CD4-positive, alpha-beta memory T cell (primary cell): ENCODE data around the gene MRGPRX1. TPM values are rescaled to one million over a fixed set of nuclear protein-coding genes. Genes with fewer than 3 reads are reported as not detected.
"Not testable (repeated sequence)": the region's sequence is repeated elsewhere in the genome, so short reads cannot be mapped to it uniquely, and the experiment has no call there.

ENCODE experiments used
- CTCF ChIA-PET: fragments of 350-600 bp; sonication (Branson Sonifier 250); formaldehyde crosslinking; loops from one replicate; lab custom pipeline; 2021; ENCODE audit warnings: inconsistent platforms; ENCODE audit not compliant: partially characterized antibody; lab: Charles Lee
- POLR2A ChIA-PET: fragments of 350-600 bp; sonication (Branson Sonifier 250); formaldehyde crosslinking; loops from one replicate; lab custom pipeline; 2021; ENCODE audit not compliant: partially characterized antibody; lab: Charles Lee
- DNase-seq, 5 donors: peaks; one replicate each; pipeline versions ENCODE4 v3.0.0 to v3.0.0-alpha.2; 2020 to 2022; ENCODE audit warnings: mixed read lengths in 1 of 5
- H3K27ac ChIP-seq: one replicate; pipeline ENCODE4 v1.7.0; 2013; ENCODE audit warnings: low read depth, low read length
- H3K27me3 ChIP-seq: 2 replicates; pipeline ENCODE4 v1.7.0; 2013; ENCODE audit warnings: mild to moderate bottlenecking, low read length, moderate library complexity; ENCODE audit not compliant: insufficient read depth
- H3K36me3 ChIP-seq: 2 replicates; pipeline ENCODE4 v1.7.0; 2013; ENCODE audit warnings: mild to moderate bottlenecking, low read length, moderate library complexity; ENCODE audit not compliant: insufficient read depth
- H3K4me1 ChIP-seq: 2 replicates; pipeline ENCODE4 v1.7.0; 2013; ENCODE audit warnings: mild to moderate bottlenecking, low read length, moderate library complexity; ENCODE audit not compliant: insufficient read depth
- H3K4me3 ChIP-seq, 2 donors: one replicate each; pipeline ENCODE4 v1.7.0; 2013; ENCODE audit warnings: low read length in 2 of 2, mild to moderate bottlenecking in 1 of 2
- H3K9me3 ChIP-seq, 2 donors: one replicate each; pipeline ENCODE4 v1.7.0; 2013; ENCODE audit warnings: low read length in 2 of 2, control low read depth in 1 of 2; ENCODE audit not compliant: control insufficient read depth in 1 of 2
- H3K27ac Mint-ChIP-seq, 7 donors: one replicate each; pipeline ENCODE4 v1.8.0; 2020 to 2021; ENCODE audit warnings: mixed read lengths in 7 of 7, mild to moderate bottlenecking in 6 of 7, inconsistent platforms in 3 of 7, moderate library complexity in 3 of 7
- H3K27me3 Mint-ChIP-seq, 2 donors: one replicate each; pipeline ENCODE4 v1.8.0; 2020 to 2021; ENCODE audit warnings: mixed read lengths in 2 of 2
- H3K36me3 Mint-ChIP-seq, 2 donors: one replicate each; pipeline ENCODE4 v1.8.0; 2020 to 2021; ENCODE audit warnings: mixed read lengths in 2 of 2, inconsistent platforms in 1 of 2, mild to moderate bottlenecking in 1 of 2
- H3K4me1 Mint-ChIP-seq, 4 donors: one replicate each; pipeline ENCODE4 v1.8.0; 2020 to 2021; ENCODE audit warnings: mixed read lengths in 4 of 4, mild to moderate bottlenecking in 1 of 4
- H3K4me3 Mint-ChIP-seq, 8 donors: one replicate each; pipeline ENCODE4 v1.8.0; 2020 to 2021; ENCODE audit warnings: mixed read lengths in 8 of 8, mild to moderate bottlenecking in 7 of 8, moderate library complexity in 6 of 8, inconsistent platforms in 3 of 8
- H3K9me3 Mint-ChIP-seq, 8 donors: one replicate each; pipeline ENCODE4 v1.8.0; 2020 to 2021; ENCODE audit warnings: mixed read lengths in 8 of 8, mild to moderate bottlenecking in 5 of 8, inconsistent platforms in 3 of 8, moderate library complexity in 1 of 8
- intact Hi-C: fragments of 100-400 bp; cut with micrococcal nuclease; formaldehyde crosslinking; loops from one replicate; pipeline ENCODE4 v1.15.1; 2023
- polyA plus RNA-seq, 2 donors: library from polyadenylated mRNA; unstranded; fragments of 300-500 nt; fragmentation: Illumina TruSeq; gene quantifications; one replicate each; pipeline ENCODE4 v1.2.3, GENCODE V29; 2021
- total RNA-seq, 2 experiments: library from RNA; stranded (reverse); gene quantifications; one replicate each; pipeline ENCODE4 v1.2.3, GENCODE V29; 2021

MRGPRX1 gene
- total and polyA plus RNA-seq, 4 experiments from 2014 or later: not detected

DNA sequence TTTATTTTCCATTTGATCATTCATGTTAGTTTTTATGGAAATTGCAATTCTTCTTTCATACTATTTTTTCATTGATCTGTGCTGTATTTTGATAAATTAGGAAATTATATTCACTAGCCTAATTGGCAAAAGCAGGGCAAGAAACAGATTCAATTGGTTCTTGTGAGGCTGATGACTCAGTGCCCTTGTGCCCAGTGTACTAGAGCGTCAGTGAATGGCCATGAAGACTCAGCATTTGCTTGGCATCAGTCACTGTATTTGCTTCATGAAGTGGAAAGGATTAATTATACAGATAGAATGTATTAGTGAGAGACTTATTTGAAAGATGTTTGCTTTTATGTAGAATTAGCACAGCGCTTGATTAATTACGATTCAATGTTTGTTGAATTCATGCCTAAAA is 31.8 kb downstream of the MRGPRX1 start:
- Mint-ChIP-seq H3K4me1 (no peaks in the 10 kb centered on the region), H3K27ac (no peak overlapping the region), H3K4me3 (no peak overlapping the region), H3K27me3 (peaks cover 8 to 18% of the 10 kb centered on the region in 2 donors), H3K9me3 (peaks cover 0 to 5% (median 0%) of the 10 kb centered on the region in 8 donors), H3K36me3 (no peaks in the 10 kb centered on the region)
- intact Hi-C loops: no loop called here
- ChIA-PET POLR2A (no interaction called here), CTCF (no interaction called here)
- Histone ChIP-seq H3K27ac (no peak overlapping the region), H3K9me3 (no peaks in the 10 kb centered on the region), H3K4me1 (no peaks in the 10 kb centered on the region), H3K27me3 (no peaks in the 10 kb centered on the region), H3K4me3 (no peak overlapping the region), H3K36me3 (no peaks in the 10 kb centered on the region)
- DNase-seq: no peak

- H3K4me3 ChIP-seq, H3K36me3 Mint-ChIP-seq, H3K4me1 Mint-ChIP-seq, H3K4me1 ChIP-seq, H3K4me3 Mint-ChIP-seq, H3K9me3 Mint-ChIP-seq, CTCF ChIA-PET, H3K27ac ChIP-seq, H3K27me3 ChIP-seq, DNase-seq, H3K27ac Mint-ChIP-seq, POLR2A ChIA-PET, H3K9me3 ChIP-seq, H3K36me3 ChIP-seq, intact Hi-C loops: not testable (repeated sequence)
- H3K27me3 Mint-ChIP-seq: peaks cover 29 to 45% of the 10 kb centered on the region in 2 donors
Measured at GRCh38 chr11:18900637-18901036, 38.6 kb downstream of the MRGPRX1 start.

DNA sequence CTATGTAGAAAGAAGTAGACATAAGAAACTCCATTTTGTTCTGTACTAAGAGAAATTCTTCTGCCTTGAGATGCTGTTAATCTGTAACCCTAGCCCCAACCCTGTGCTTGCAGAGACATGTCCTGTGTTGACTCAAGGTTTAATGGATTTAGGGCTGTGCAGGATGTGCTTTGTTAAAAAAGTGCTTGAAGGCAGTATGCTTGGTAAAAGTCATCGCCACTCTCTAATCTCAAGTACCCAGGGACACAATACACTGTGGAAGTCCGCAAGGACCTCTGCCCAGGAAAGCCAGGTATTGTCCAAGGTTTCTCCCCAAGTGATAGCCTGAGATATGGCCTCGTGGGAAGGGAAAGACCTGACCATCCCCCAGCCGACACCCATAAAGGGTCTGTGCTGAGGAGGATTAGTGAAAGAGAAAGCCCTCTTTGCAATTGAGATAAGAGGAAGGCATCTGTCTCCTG is 39.0 kb downstream of the MRGPRX1 start:
- H3K4me3 ChIP-seq, H3K27ac Mint-ChIP-seq, H3K36me3 Mint-ChIP-seq, DNase-seq, H3K9me3 ChIP-seq, H3K27me3 ChIP-seq, H3K4me1 ChIP-seq, POLR2A ChIA-PET, H3K4me1 Mint-ChIP-seq, CTCF ChIA-PET, intact Hi-C loops, H3K4me3 Mint-ChIP-seq, H3K36me3 ChIP-seq, H3K27ac ChIP-seq: not testable (repeated sequence)
- Mint-ChIP-seq H3K9me3 (peaks cover 0 to 11% (median 4%) of the 10 kb centered on the region in 8 donors), H3K27me3 (peaks cover 29 to 45% of the 10 kb centered on the region in 2 donors)

DNA sequence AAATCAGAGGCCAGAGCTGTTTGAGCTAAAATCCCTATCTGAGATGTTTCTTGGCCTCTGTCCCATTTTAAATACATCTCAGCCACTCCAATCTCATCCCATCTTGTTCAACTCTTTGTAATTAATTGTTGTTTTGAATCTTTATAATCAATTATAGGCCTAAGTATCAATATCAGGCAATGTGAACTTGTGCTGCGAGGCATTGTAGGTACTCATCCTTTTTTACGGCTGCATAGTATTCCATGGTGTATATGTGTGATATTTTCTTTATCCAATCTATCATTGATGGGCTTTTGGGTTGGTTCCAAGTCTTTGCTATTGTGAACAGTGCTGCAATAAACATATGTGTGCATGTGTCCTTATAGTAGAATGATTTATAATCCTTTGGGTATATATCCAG is 47.5 kb downstream of the MRGPRX1 start:
- intact Hi-C loops, H3K4me1 ChIP-seq, CTCF ChIA-PET, H3K27ac Mint-ChIP-seq, H3K4me3 ChIP-seq, H3K4me3 Mint-ChIP-seq, DNase-seq, H3K36me3 Mint-ChIP-seq, H3K27me3 ChIP-seq, H3K9me3 ChIP-seq, H3K4me1 Mint-ChIP-seq, H3K27ac ChIP-seq, POLR2A ChIA-PET, H3K36me3 ChIP-seq: not testable (repeated sequence)
- peaks cover 2 to 12% (median 5%) of the 10 kb centered on the region in 8 donors for H3K9me3 Mint-ChIP-seq
- H3K27me3 Mint-ChIP-seq: peaks cover 16 to 19% of the 10 kb centered on the region in 2 donors

DNA sequence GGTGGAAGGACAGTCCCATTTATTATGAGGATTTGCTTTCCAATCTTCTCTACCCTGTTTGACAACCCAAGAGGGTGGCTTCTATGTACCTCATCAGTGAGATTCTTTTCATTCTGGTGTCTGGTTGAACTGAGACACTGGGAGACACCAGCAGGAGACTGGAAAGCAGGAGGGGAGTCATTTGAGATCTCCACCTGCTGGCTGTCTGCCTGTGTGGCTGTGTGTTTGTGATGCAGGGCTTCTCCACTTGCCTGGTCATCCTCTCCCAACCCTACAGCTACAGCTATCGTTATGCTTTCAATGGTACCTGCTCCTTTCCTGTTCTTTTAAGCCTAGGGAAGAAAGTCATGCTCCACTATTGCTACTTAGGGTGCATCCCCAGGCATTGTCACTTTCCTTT is 48.6 kb downstream of the MRGPRX1 start:
- H3K27me3 ChIP-seq: no peaks in the 10 kb centered on the region
- DNase-seq: no peak
- POLR2A ChIA-PET: no interaction called here
- Mint-ChIP-seq H3K27me3 (peaks cover 17 to 18% of the 10 kb centered on the region in 2 donors), H3K4me3 (no peak overlapping the region), H3K27ac (no peak overlapping the region), H3K36me3 (no peaks in the 10 kb centered on the region), H3K4me1 (no peaks in the 10 kb centered on the region), H3K9me3 (peaks cover 2 to 12% (median 4%) of the 10 kb centered on the region in 8 donors)
- H3K36me3 ChIP-seq: no peaks in the 10 kb centered on the region
- no peaks in the 10 kb centered on the region for H3K9me3 ChIP-seq
- intact Hi-C loops: no loop called here
- H3K4me1 ChIP-seq: no peaks in the 10 kb centered on the region
- H3K4me3 ChIP-seq: no peak overlapping the region
- CTCF ChIA-PET: no interaction called here
- no peak overlapping the region for H3K27ac ChIP-seq

Other genes with a start within 250 kb of the MRGPRX1 start
- 1 to 10 TPM; 2.5 to 4.0 TPM for gene TMEM86A, start 240.6 kb downstream of the MRGPRX1 start, total RNA-seq
- gene TMEM86A, start 240.6 kb downstream of the MRGPRX1 start, polyA plus RNA-seq: under 1 TPM; 0.76 to 0.88 TPM
- 1 to 10 TPM; 5.3 to 8.0 TPM for gene IGSF22, start 213.2 kb downstream of the MRGPRX1 start, total RNA-seq
- 1 to 10 TPM; 4.6 to 5.8 TPM for gene IGSF22, start 213.2 kb downstream of the MRGPRX1 start, polyA plus RNA-seq
- not detected for gene PTPN5, start 147.6 kb downstream of the MRGPRX1 start, total RNA-seq
- not detected for gene PTPN5, start 147.6 kb downstream of the MRGPRX1 start, polyA plus RNA-seq
- gene MRGPRX2, start 121.3 kb upstream of the MRGPRX1 start, total RNA-seq: not detected
- gene MRGPRX2, start 121.3 kb upstream of the MRGPRX1 start, polyA plus RNA-seq: not detected
- 10 to 100 TPM; 15.6 to 16.1 TPM for gene ZDHHC13, start 177.8 kb upstream of the MRGPRX1 start, total RNA-seq
- gene ZDHHC13, start 177.8 kb upstream of the MRGPRX1 start, polyA plus RNA-seq: 10 to 100 TPM in 1 of 2 donors, 1 to 10 TPM in 1; 9.4 to 15.2 TPM